PC-3 (cell line): Measurements from ENCODE around the gene TFDP1.

Experiments
- CTCF ChIP-seq: fragments of 300-600 bp; sonication (generic); conservative IDR thresholded peaks from 2 replicates; pipeline ENCODE4 v1.5.1; 2017; ENCODE audit warnings: antibody characterized with exemption, low read depth, mild to moderate bottlenecking, low read length
- EZH2 ChIP-seq: fragments of 300-600 bp; sonication (generic); IDR thresholded peaks from one replicate; pipeline ENCODE4 v1.6.1; 2017; ENCODE audit warnings: antibody characterized with exemption, mild to moderate bottlenecking, low read length; ENCODE audit not compliant: unreplicated experiment
- EZH2phosphoT487 ChIP-seq: fragments of 300-600 bp; sonication (generic); IDR thresholded peaks from 2 replicates; pipeline ENCODE4 v1.6.1; 2018; ENCODE audit warnings: mild to moderate bottlenecking, antibody characterized with exemption, low read length, borderline replicate concordance

- no peak for TF ChIP-seq CTCF
- no peak for TF ChIP-seq EZH2
- TF ChIP-seq EZH2phosphoT487: no peak
Measured at GRCh38 chr13:113625965-113626721, 41.6 kb downstream of the TFDP1 start.
